GM12864 (cell line): Measurements from ENCODE around the gene LRP3.

ENCODE experiments used
- DNase-seq: peaks from one replicate; pipeline ENCODE4 v3.0.0-alpha.2; 2011; ENCODE audit warnings: low read depth
- H3K4me3 ChIP-seq: 2 replicates; pipeline ENCODE4 v1.5.1; 2011; ENCODE audit warnings: mild to moderate bottlenecking, low read depth, low read length, control low read depth
- TF ChIP-seq, protein P1 (sequence below): IDR thresholded peaks from 2 replicates; pipeline ENCODE4 v1.5.1; 2011; ENCODE audit warnings: low read depth, mild to moderate bottlenecking, moderate library complexity, low read length, control low read depth, inconsistent platforms; ENCODE audit errors: missing control alignments

The LRP3 gene

DNA sequence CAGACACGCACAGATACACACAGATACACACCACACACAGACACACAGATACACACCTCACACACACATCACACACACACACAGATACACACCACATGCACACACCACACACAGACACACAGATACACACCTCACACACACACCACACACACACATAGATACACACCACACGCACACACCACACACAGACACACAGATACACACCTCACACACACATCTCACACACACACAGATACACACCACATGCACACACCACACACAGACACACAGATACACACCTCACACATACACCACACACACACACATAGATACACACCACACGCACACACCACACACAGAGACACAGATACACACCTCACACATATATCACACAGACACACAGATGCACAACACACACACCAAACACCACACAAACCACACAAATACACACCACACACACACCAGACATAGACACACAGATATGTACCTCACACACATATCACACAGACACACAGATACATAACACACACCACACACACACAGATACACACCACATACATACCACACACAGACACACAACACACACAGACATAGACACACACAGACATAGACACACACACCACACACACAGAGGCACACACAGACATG is 55.7 kb downstream of the LRP3 start:
- DNase-seq = no peak
- H3K4me3 ChIP-seq = no peak overlapping the region
- TF ChIP-seq, protein P1, sequence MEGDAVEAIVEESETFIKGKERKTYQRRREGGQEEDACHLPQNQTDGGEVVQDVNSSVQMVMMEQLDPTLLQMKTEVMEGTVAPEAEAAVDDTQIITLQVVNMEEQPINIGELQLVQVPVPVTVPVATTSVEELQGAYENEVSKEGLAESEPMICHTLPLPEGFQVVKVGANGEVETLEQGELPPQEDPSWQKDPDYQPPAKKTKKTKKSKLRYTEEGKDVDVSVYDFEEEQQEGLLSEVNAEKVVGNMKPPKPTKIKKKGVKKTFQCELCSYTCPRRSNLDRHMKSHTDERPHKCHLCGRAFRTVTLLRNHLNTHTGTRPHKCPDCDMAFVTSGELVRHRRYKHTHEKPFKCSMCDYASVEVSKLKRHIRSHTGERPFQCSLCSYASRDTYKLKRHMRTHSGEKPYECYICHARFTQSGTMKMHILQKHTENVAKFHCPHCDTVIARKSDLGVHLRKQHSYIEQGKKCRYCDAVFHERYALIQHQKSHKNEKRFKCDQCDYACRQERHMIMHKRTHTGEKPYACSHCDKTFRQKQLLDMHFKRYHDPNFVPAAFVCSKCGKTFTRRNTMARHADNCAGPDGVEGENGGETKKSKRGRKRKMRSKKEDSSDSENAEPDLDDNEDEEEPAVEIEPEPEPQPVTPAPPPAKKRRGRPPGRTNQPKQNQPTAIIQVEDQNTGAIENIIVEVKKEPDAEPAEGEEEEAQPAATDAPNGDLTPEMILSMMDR = no peak

DNA sequence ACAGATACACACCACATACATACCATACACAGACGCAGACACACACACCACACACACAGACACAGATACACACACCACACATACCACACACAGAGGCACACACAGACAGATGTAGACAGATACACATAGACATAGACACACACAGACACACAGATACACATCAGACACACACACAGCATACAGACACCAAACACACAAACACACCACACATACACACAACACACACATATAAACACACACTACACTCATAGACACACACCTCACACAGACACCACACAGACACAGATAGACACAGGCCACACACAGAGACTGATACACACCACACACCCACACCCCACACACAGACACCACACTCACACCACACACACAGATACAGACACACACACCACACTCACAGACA is 56.4 kb downstream of the LRP3 start:
- TF ChIP-seq, protein P1 = no peak
- H3K4me3 ChIP-seq = no peak overlapping the region
- no peak for DNase-seq

DNA sequence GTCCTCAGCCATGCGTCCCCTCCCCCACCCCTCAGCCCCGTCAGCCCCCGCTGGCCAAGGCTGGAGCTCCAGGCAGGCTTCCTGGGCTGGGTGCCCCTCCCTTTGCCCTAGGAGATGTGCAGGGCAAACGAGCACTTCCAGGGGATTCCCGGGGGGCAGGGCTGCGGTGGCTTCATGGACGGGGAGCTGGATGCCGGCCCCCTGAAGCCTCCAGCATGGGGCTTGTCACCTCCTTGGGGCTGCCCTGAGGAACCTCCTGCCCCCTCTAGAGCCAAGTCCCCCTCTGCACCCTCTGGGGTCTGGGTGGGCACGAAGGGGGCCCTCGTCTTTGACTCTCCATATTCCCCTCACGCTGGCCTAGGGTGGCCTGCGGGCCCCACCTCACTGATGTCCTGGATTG is 56.9 kb downstream of the LRP3 start:
- DNase-seq = no peak
- H3K4me3 ChIP-seq = no peak overlapping the region
- TF ChIP-seq, protein P1 = no peak

DNA sequence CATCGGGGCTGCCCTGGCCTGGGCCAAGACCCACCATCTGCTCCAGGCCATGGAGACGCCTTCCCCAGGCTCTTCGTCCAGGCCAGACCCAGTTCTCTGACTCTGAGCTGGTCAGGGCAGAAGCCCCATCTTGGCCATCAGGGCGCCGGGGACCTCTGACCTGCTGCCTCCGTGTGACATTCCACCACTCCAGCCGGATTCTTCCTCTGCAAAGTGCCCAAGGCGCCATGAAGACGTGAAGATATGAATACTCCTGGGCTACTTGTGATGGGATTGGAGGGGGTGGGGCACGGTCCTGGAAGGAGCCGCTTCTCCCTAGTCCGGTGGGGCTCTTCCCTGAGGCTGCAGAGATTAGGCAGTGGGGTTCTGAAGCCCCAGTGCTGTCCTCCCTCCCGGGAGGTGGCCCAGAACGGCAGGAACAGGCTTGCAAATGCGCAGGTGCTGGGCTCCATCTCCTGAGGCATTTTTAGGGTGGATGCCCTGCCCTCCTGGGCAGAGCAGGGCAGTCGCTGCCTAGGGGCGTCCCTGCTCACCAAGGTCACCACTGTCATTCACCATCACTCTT is 57.5 kb downstream of the LRP3 start:
- no peak for DNase-seq
- H3K4me3 ChIP-seq = no peak overlapping the region
- TF ChIP-seq, protein P1 = no peak

DNA sequence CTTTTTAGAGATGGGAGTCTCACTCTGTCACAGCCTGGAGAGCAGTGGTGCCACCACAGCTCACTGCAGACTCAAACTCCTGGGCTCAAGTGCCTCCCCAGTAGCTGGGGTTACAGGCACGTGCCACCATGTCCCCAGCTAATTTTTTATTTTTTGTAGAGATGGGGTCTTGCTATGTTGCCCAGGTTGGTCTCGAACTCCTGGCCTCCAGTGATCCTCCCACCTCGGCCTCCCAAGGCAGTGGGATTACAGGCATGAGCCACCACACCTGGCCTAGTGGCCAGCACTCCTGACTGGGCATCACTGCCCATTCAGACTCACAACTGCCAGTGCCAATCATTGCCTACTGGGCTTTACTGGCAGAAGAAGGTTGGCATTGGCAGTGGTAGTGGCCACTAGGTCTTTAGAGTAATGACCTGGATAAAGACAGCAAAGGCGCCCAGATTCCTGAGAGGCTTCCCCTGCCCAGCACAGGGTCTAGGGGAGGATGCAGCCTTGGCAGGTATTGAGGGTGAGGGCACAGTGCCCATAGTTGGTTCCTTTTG is 58.4 kb downstream of the LRP3 start:
- no peak overlapping the region for H3K4me3 ChIP-seq
- no peak for DNase-seq
- TF ChIP-seq, protein P1 = no peak

DNA sequence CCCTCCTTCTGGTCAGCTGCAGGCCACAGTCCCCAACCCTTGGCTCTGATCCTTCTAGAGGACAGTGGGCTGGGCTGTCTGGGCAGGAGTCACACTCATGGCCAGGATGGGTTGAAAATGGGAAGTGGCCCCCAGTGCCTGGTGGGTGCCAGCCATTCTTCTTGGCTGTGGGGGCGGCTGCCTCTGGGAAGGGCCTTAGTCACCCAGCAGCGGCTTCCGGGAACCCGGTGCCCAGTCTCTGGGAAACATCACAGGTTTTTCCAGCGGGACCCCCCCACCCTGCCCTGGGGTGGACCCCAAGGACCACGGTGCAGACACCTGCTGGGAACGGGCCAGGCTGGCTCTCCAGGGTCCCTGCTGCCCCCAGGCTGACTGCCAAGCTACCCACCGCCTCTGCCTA is 58.8 kb downstream of the LRP3 start:
- no peak for DNase-seq
- TF ChIP-seq, protein P1 = no peak
- no peak overlapping the region for H3K4me3 ChIP-seq

DNA sequence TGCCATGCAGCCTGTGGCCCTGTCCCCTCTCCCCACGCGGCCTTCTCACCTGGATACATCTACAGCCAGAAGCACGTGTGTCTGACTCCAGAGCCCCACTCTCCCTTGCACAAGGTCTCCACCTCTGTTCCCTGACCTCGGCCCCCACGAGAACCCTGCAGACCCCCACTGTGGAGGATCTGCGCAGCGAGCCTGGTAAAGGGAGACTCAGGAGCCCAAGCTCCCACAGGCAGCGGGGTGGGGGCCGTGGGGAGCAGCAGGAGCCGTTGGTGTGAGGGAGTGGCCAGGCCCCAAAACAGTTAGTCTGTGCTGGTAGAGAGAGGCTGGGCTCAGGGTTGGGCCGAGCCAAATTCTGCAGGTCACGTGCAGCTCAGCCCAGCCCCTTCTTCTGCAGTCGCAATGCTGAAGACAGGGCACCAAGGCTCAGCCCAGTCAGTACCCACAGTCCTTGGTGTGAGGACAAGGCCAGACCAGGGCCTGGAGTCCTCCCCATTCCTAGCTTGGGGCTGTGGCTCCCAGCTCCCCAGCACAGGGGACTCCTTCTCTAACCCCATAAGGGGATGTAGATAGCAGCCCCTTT is 60.2 kb downstream of the LRP3 start:
- no peak for DNase-seq
- H3K4me3 ChIP-seq = no peak overlapping the region
- TF ChIP-seq, protein P1 = no peak
